Osteocyte (in vitro differentiated cells): ENCODE measurements around the gene C1QTNF5. TPM values are rescaled to one million over a fixed set of nuclear protein-coding genes. Genes with fewer than 3 reads are reported as not detected.
A peak's percentile ranks its signal among the peaks of the same experiment; 100 is the strongest.

ENCODE experiments used
- DNase-seq: peaks from one replicate; pipeline ENCODE4 v3.0.0; 2021; ENCODE audit warnings: mixed read lengths; ENCODE audit not compliant: unreplicated experiment; ENCODE audit errors: extremely low spot score
- H3K27ac Mint-ChIP-seq: one replicate; pipeline ENCODE4 v1.8.0; 2021; ENCODE audit warnings: mild to moderate bottlenecking, mixed read lengths; ENCODE audit not compliant: unreplicated experiment
- H3K27me3 Mint-ChIP-seq: one replicate; pipeline ENCODE4 v1.8.0; 2021; ENCODE audit warnings: mixed read lengths; ENCODE audit not compliant: unreplicated experiment
- H3K36me3 Mint-ChIP-seq: one replicate; pipeline ENCODE4 v1.8.0; 2021; ENCODE audit warnings: mixed read lengths; ENCODE audit not compliant: unreplicated experiment
- H3K4me1 Mint-ChIP-seq: one replicate; pipeline ENCODE4 v1.8.0; 2021; ENCODE audit warnings: mixed read lengths; ENCODE audit not compliant: unreplicated experiment
- H3K4me3 Mint-ChIP-seq: one replicate; pipeline ENCODE4 v1.8.0; 2021; ENCODE audit warnings: mild to moderate bottlenecking, moderate library complexity, mixed read lengths; ENCODE audit not compliant: unreplicated experiment
- H3K9me3 Mint-ChIP-seq: one replicate; pipeline ENCODE4 v1.8.0; 2021; ENCODE audit warnings: mixed read lengths; ENCODE audit not compliant: unreplicated experiment
- CTCF ChIP-seq: fragments of 200-600 bp; sonication (generic); IDR thresholded peaks from 2 replicates; pipeline ENCODE4 v1.5.0; 2021; ENCODE audit warnings: antibody characterized with exemption, mild to moderate bottlenecking, moderate library complexity
- total RNA-seq: library from RNA; stranded (reverse); gene quantifications from 2 replicates; pipeline ENCODE4 v1.2.1, GENCODE V29; 2021

Gene C1QTNF5
- total RNA-seq, 1 donor from 2014 or later, result 8.4 TPM

GRCh38 chr11:119316016-119316728, 24.5 kb downstream of the C1QTNF5 start:
- no peak for TF ChIP-seq CTCF
- DNase-seq, result peak; percentile 95
- H3K4me1 Mint-ChIP-seq, result peaks cover 41% of the 10 kb centered on the region

GRCh38 chr11:119315131-119316015, 25.3 kb downstream of the C1QTNF5 start:
- H3K27me3 Mint-ChIP-seq, result no peaks in the 10 kb centered on the region
- H3K27ac Mint-ChIP-seq, result peak overlapping the region; percentile 74
- H3K36me3 Mint-ChIP-seq, result peaks cover 11% of the 10 kb centered on the region
- no peak for DNase-seq
- H3K4me3 Mint-ChIP-seq, result peak overlapping the region; percentile 75
- peaks cover 38% of the 10 kb centered on the region for H3K4me1 Mint-ChIP-seq
- TF ChIP-seq CTCF, result peak; percentile 29
- H3K9me3 Mint-ChIP-seq, result no peaks in the 10 kb centered on the region

More at GRCh38 chr11:119316016-119316728, 24.5 kb downstream of the C1QTNF5 start:
- Mint-ChIP-seq H3K9me3 (no peaks in the 10 kb centered on the region), H3K27ac (peak overlapping the region; percentile 74), H3K36me3 (peaks cover 10% of the 10 kb centered on the region), H3K27me3 (no peaks in the 10 kb centered on the region), H3K4me3 (peak overlapping the region; percentile 75)

DNA sequence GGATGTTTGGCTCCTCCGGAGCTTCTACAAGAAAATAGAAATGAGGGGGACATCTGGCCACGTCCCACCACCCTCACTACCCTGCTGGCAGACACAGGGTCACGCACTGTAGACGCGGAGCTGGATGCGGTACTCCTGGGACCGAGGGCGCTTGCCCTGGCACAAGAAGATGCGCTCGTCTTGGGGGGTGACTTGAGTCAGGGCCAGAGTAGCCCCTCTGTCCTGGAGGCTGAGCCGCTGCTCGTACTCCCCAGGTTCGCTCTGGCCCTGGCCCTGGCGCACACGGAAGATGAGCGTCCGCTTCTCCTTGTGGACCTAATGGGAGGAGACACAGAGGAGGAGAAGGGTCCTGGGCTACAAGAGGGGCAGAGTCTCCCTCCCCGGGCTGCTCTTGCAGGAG, 26.0 kb downstream of the C1QTNF5 start:
- peak overlapping the region; percentile 23 for H3K27ac Mint-ChIP-seq
- no peak overlapping the region for H3K4me3 Mint-ChIP-seq
- peaks cover 33% of the 10 kb centered on the region for H3K4me1 Mint-ChIP-seq
- H3K27me3 Mint-ChIP-seq, result no peaks in the 10 kb centered on the region
- no peak for TF ChIP-seq CTCF
- H3K36me3 Mint-ChIP-seq, result peaks cover 12% of the 10 kb centered on the region
- no peaks in the 10 kb centered on the region for H3K9me3 Mint-ChIP-seq
- no peak for DNase-seq

DNA sequence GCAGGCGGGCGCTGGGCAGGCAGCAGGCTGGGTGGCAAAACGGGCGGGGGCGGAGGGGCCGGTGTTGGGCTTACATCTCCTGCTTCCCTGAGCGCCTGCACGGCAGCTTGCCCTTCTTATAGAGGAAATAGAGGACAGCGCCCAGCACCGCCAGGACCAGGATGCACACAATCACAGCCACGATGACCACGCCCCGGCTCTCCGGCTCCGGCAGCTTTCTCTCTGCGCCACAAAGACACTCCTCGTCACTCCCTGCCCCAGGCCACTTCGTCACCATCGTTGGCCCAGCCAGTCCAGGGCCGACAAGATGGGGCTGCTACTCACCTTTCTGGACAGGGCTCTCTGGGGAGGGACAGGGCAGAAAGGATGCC, 30.0 kb downstream of the C1QTNF5 start:
- no peak for DNase-seq
- Mint-ChIP-seq H3K36me3 (peaks cover 16% of the 10 kb centered on the region), H3K9me3 (no peaks in the 10 kb centered on the region)

More for the DNA sequence above, 30.0 kb downstream of the C1QTNF5 start:
- Mint-ChIP-seq H3K27me3 (no peaks in the 10 kb centered on the region), H3K4me1 (peaks cover 20% of the 10 kb centered on the region), H3K27ac (no peak overlapping the region), H3K4me3 (no peak overlapping the region)
- no peak for TF ChIP-seq CTCF
